DND-41 (cell line): ENCODE data around the gene SH2D1B.

Experiments
- EZH2 ChIP-seq: IDR thresholded peaks from 3 replicates; pipeline ENCODE4 v1.6.1; 2012; ENCODE audit warnings: borderline replicate concordance, low read depth, mild to moderate bottlenecking, moderate library complexity, low read length, inconsistent platforms; ENCODE audit not compliant: severe bottlenecking
- TF ChIP-seq, protein P1 (sequence below): IDR thresholded peaks from 2 replicates; pipeline ENCODE4 v1.5.1; 2012; ENCODE audit warnings: borderline replicate concordance, low read length, moderate library complexity, mild to moderate bottlenecking; ENCODE audit not compliant: poor library complexity, severe bottlenecking; ENCODE audit errors: extremely low read depth

DNA sequence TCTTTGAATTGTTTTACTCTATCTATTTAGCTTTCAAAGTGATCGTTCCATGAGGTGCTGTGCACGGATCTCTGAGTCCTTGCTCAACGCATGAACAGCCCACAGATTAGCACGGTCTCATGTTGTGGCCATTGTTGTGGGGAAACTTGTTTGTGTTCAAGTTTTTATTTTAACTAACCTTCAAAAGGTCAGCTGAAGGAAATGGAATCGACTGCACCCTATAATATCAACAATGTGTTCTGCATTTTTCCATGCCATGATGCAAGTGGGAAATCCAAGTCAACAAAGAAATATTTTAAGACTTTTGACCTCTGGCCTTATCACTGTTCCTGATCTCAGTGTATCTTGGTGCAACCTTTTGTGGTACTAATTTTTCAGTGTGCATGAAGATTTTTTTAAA is 6.1 kb downstream of the SH2D1B start:
- TF ChIP-seq, protein P1, sequence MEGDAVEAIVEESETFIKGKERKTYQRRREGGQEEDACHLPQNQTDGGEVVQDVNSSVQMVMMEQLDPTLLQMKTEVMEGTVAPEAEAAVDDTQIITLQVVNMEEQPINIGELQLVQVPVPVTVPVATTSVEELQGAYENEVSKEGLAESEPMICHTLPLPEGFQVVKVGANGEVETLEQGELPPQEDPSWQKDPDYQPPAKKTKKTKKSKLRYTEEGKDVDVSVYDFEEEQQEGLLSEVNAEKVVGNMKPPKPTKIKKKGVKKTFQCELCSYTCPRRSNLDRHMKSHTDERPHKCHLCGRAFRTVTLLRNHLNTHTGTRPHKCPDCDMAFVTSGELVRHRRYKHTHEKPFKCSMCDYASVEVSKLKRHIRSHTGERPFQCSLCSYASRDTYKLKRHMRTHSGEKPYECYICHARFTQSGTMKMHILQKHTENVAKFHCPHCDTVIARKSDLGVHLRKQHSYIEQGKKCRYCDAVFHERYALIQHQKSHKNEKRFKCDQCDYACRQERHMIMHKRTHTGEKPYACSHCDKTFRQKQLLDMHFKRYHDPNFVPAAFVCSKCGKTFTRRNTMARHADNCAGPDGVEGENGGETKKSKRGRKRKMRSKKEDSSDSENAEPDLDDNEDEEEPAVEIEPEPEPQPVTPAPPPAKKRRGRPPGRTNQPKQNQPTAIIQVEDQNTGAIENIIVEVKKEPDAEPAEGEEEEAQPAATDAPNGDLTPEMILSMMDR, result no peak
- no peak for TF ChIP-seq EZH2
